ENCODE results near the gene C16orf96.

- TF ChIP-seq CTCF (IDR thresholded peaks at IDR 0.05) = no peak
- no peak for TF ChIP-seq EZH2phosphoT487 (IDR thresholded peaks at IDR 0.05)
- TF ChIP-seq EZH2 (IDR thresholded peaks at IDR 0.05) = no peak
Observed at GRCh38 chr16:4566144-4566543, 10.0 kb downstream of the C16orf96 start.
